Gastroesophageal sphincter (tissue), 3 donors: ENCODE measurements around the gene RPL27A.

Experiments
- EP300 ChIP-seq: sonication (generic); formaldehyde crosslinking; IDR thresholded peaks from one replicate; pipeline ENCODE4 v1.6.1; 2017; ENCODE audit warnings: antibody characterized with exemption, mild to moderate bottlenecking
- POLR2A ChIP-seq, 2 donors: fragments of 450-650 bp; IDR thresholded peaks; one replicate each; pipeline ENCODE4 v1.6.1; 2017; ENCODE audit warnings: antibody characterized with exemption in 2 of 2, mild to moderate bottlenecking in 2 of 2, moderate library complexity in 1 of 2
- POLR2AphosphoS5 ChIP-seq: sonication (generic); formaldehyde crosslinking; IDR thresholded peaks from one replicate; pipeline ENCODE4 v1.6.1; 2017; ENCODE audit warnings: antibody characterized with exemption
- TF ChIP-seq, protein P1 (sequence below), 4 experiments: fragments of 200-600 bp in 2 of 4; fragments of 450-650 bp in 2 of 4; sonication (generic) in 1 of 4; IDR thresholded peaks; one replicate each; pipeline ENCODE4 v1.5.1; 2017 to 2019; ENCODE audit warnings: antibody characterized with exemption in 4 of 4, mild to moderate bottlenecking in 2 of 4, moderate library complexity in 2 of 4

DNA sequence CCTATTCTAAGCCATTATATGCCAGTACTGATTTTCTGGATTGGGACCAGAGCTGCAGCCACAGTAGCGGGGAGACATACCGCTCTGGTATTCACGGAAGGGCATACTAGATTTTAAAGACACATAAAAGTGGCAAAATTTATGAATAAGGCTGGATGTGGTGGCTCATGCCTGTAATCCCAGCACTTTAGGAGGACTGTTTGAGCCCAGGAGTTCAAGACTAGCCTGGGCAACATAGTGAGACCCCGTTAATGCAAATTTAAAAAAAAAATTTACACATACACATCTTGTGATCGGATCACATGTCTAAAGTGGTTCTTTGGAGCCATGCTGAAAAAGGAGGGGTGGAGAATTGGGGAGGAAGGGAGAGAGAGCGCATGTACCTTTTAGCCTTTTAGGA is 9.0 kb downstream of the RPL27A start:
- TF ChIP-seq POLR2A (IDR thresholded peaks at IDR 0.05) (no peak), EP300 (no peak), POLR2AphosphoS5 (no peak)
- TF ChIP-seq, protein P1, sequence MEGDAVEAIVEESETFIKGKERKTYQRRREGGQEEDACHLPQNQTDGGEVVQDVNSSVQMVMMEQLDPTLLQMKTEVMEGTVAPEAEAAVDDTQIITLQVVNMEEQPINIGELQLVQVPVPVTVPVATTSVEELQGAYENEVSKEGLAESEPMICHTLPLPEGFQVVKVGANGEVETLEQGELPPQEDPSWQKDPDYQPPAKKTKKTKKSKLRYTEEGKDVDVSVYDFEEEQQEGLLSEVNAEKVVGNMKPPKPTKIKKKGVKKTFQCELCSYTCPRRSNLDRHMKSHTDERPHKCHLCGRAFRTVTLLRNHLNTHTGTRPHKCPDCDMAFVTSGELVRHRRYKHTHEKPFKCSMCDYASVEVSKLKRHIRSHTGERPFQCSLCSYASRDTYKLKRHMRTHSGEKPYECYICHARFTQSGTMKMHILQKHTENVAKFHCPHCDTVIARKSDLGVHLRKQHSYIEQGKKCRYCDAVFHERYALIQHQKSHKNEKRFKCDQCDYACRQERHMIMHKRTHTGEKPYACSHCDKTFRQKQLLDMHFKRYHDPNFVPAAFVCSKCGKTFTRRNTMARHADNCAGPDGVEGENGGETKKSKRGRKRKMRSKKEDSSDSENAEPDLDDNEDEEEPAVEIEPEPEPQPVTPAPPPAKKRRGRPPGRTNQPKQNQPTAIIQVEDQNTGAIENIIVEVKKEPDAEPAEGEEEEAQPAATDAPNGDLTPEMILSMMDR (IDR thresholded peaks at IDR 0.05): no peak
